ENCODE measurements around the gene TMIE.

DNA sequence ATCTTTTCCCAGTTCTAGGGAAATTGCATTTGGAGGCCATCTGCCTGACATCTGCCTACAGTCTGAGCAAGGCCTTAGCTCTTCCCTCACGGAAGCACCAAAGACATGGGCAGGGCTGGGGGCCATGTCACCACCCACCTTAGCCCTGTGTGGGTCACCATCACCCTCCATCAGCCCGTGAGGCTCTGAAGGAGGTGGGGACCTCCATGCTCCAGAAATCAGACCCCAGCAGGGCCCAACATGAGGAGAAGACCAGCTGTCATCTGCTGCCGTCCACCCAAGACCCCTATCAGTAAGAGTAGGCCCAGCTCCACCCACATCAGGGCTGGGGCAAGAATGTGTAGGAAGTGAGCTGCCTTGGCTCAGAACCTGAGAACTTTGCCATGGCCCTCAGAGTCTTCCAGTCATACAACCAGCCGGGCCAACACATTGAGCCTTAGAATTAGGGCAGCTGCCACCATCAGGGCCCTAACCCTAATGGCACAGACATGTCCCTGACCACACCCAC is 1.9 kb downstream of the TMIE start:
- TF ChIP-seq, protein P1, sequence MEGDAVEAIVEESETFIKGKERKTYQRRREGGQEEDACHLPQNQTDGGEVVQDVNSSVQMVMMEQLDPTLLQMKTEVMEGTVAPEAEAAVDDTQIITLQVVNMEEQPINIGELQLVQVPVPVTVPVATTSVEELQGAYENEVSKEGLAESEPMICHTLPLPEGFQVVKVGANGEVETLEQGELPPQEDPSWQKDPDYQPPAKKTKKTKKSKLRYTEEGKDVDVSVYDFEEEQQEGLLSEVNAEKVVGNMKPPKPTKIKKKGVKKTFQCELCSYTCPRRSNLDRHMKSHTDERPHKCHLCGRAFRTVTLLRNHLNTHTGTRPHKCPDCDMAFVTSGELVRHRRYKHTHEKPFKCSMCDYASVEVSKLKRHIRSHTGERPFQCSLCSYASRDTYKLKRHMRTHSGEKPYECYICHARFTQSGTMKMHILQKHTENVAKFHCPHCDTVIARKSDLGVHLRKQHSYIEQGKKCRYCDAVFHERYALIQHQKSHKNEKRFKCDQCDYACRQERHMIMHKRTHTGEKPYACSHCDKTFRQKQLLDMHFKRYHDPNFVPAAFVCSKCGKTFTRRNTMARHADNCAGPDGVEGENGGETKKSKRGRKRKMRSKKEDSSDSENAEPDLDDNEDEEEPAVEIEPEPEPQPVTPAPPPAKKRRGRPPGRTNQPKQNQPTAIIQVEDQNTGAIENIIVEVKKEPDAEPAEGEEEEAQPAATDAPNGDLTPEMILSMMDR (IDR thresholded peaks at IDR 0.05) = no peak
- no peak for TF ChIP-seq POLR2A (IDR thresholded peaks at IDR 0.05)
